HG02840 (cell line): Measurements from ENCODE around the gene FLYWCH1.

Experiments used
- ATAC-seq: cut with Tn5 transposase; IDR thresholded peaks from one replicate; pipeline ENCODE4 v1.9.1; 2021; ENCODE audit warnings: mild to moderate bottlenecking, moderate library complexity, moderate number of reproducible peaks; ENCODE audit not compliant: unreplicated experiment, low FRiP score

The FLYWCH1 gene

GRCh38 chr16:2911638-2912329, at the start of gene FLYWCH1:
FLYWCH1 (plus strand) TSS chr16:2911931; CDS start chr16:2929686, 17,755 bp downstream.
- peak; percentile 94 for ATAC-seq

GRCh38 chr16:2865651-2866050, 46.1 kb upstream of the FLYWCH1 start:
- ATAC-seq: no peak

- no peak for ATAC-seq
These were observed 45.3 kb upstream of the FLYWCH1 start for GRCh38 chr16:2866431-2866830.

GRCh38 chr16:2867661-2867986, 44.1 kb upstream of the FLYWCH1 start:
- ATAC-seq: no peak

GRCh38 chr16:2867987-2868789, 43.5 kb upstream of the FLYWCH1 start:
- peak; percentile 85 for ATAC-seq

GRCh38 chr16:2871926-2872325, 39.8 kb upstream of the FLYWCH1 start:
- ATAC-seq: no peak

- no peak for ATAC-seq
These were observed 37.5 kb upstream of the FLYWCH1 start for GRCh38 chr16:2874032-2874911.

- ATAC-seq: no peak
These were observed 36.8 kb upstream of the FLYWCH1 start for GRCh38 chr16:2874912-2875362.

GRCh38 chr16:2879854-2880508, 31.8 kb upstream of the FLYWCH1 start:
- no peak for ATAC-seq

- ATAC-seq: peak; percentile 4
These were observed 29.7 kb upstream of the FLYWCH1 start for GRCh38 chr16:2881783-2882649.

GRCh38 chr16:2882650-2883457, 28.9 kb upstream of the FLYWCH1 start, which contains the start of gene FLYWCH2:
FLYWCH2 (plus strand) TSS chr16:2883215; CDS start chr16:2896450, 13,235 bp downstream.
- ATAC-seq: peak; percentile 80

- no peak for ATAC-seq
These were observed 28.2 kb upstream of the FLYWCH1 start for GRCh38 chr16:2883458-2883908.

- ATAC-seq: no peak
These were observed 27.7 kb upstream of the FLYWCH1 start for GRCh38 chr16:2884041-2884451.

- no peak for ATAC-seq
These were observed 17.5 kb upstream of the FLYWCH1 start for GRCh38 chr16:2894231-2894630.

GRCh38 chr16:2895813-2896212, 15.9 kb upstream of the FLYWCH1 start:
- no peak for ATAC-seq

- ATAC-seq: no peak
These were observed 15.2 kb upstream of the FLYWCH1 start for GRCh38 chr16:2896480-2897010.

GRCh38 chr16:2897110-2897509, 14.6 kb upstream of the FLYWCH1 start:
- no peak for ATAC-seq
